Panc1 (cell line): ENCODE measurements around the gene MED12L. TPM values are rescaled to one million over a fixed set of nuclear protein-coding genes. Genes with fewer than 3 reads are reported as not detected.

Experiments used
- ATAC-seq: fragments of 200-7000 bp; cut with Tn5 transposase; 2 replicates; pipeline ENCODE4 v1.9.1; 2020; ENCODE audit warnings: mild to moderate bottlenecking, moderate library complexity
- BruUV-seq: library from RNA; stranded (reverse); fragments of 400-500 nt; replicated peaks from 2 replicates; lab custom pipeline; 2021; lab: Mats Ljungman, UMichigan
- CTCF ChIA-PET: fragments of 300-600 bp; sonication (Branson Sonifier 250); formaldehyde crosslinking; loops from one replicate; lab custom pipeline; 2022; ENCODE audit warnings: antibody characterized with exemption; lab: Charles Lee
- POLR2A ChIA-PET: fragments of 300-600 bp; sonication (Branson Sonifier 250); formaldehyde crosslinking; loops from one replicate; lab custom pipeline; 2022; ENCODE audit warnings: antibody characterized with exemption; lab: Charles Lee
- DNase-seq: peaks from one replicate; pipeline ENCODE4 v3.0.0-alpha.2; 2010; ENCODE audit warnings: low read depth, low spot score
- H3K27ac ChIP-seq: 2 replicates; pipeline ENCODE4 v1.5.1; 2011; ENCODE audit warnings: mild to moderate bottlenecking, low read length, inconsistent platforms
- H3K27me3 ChIP-seq: fragments of 200-500 bp; sonication (Bioruptor generic); 2 replicates; pipeline ENCODE4 v1.6.0; 2014; ENCODE audit warnings: low read length, inconsistent platforms; ENCODE audit not compliant: control insufficient read depth, insufficient read depth
- H3K36me3 ChIP-seq: fragments of 200-500 bp; sonication (Bioruptor generic); 2 replicates; pipeline ENCODE4 v1.5.1; 2014; ENCODE audit warnings: inconsistent platforms, mild to moderate bottlenecking, low read length, moderate library complexity; ENCODE audit not compliant: control insufficient read depth, insufficient read depth
- H3K4me1 ChIP-seq: 2 replicates; pipeline ENCODE4 v1.5.1; 2011; ENCODE audit warnings: inconsistent platforms, mild to moderate bottlenecking, low read length, moderate library complexity; ENCODE audit not compliant: control insufficient read depth, insufficient read depth
- H3K4me3 ChIP-seq, 2 experiments: 2 replicates each; pipeline ENCODE4 v1.5.1; 2011 to 2012; ENCODE audit warnings: low read depth in 2 of 2, low read length in 2 of 2, mild to moderate bottlenecking in 2 of 2, inconsistent platforms in 1 of 2, moderate library complexity in 1 of 2
- H3K9me3 ChIP-seq: fragments of 200-500 bp; sonication (Bioruptor generic); 2 replicates; pipeline ENCODE4 v1.5.1; 2014; ENCODE audit warnings: low read depth, mild to moderate bottlenecking, inconsistent platforms, low read length, moderate library complexity; ENCODE audit not compliant: control insufficient read depth, insufficient read depth
- POLR2AphosphoS5 ChIP-seq: IDR thresholded peaks from 2 replicates; pipeline ENCODE4 v1.6.1; 2012; ENCODE audit warnings: mild to moderate bottlenecking, low read depth, low read length, moderate library complexity
- SIN3A ChIP-seq: IDR thresholded peaks from 2 replicates; pipeline ENCODE4 v1.6.1; 2012; ENCODE audit warnings: low read depth, mild to moderate bottlenecking, low read length, moderate library complexity, borderline replicate concordance; ENCODE audit not compliant: insufficient read depth
- TCF7L2 ChIP-seq: IDR thresholded peaks from 2 replicates; pipeline ENCODE4 v1.6.1; 2011; ENCODE audit warnings: mild to moderate bottlenecking, low read depth, low read length, inconsistent platforms
- in situ Hi-C: cut with HindIII; loops from 2 replicates; pipeline ENCODE4 v1.10.0; 2016; ENCODE audit warnings: low sequenced_read_pairs, low pct_unique_long_range_greater_than_20kb
- intact Hi-C: fragments of 100-400 bp; cut with micrococcal nuclease; formaldehyde crosslinking; loops from one replicate; pipeline ENCODE4 v1.10.0; 2022; ENCODE audit not compliant: unreplicated experiment
- total RNA-seq: library from RNA; stranded (reverse); gene quantifications from one replicate; pipeline ENCODE4 v1.2.1, GENCODE V29; 2021; ENCODE audit not compliant: unreplicated experiment
- TF ChIP-seq, protein P1 (sequence below), 2 experiments: IDR thresholded peaks; 2 replicates each; pipeline ENCODE4 v1.6.1; 2011 to 2012; ENCODE audit warnings: low read depth in 2 of 2, control low read depth in 1 of 2, low read length in 1 of 2, mild to moderate bottlenecking in 1 of 2, moderate library complexity in 1 of 2; ENCODE audit not compliant: insufficient read depth in 1 of 2
- TF ChIP-seq, protein P2 (sequence below): fragments of 450-650 bp; IDR thresholded peaks from 2 replicates; pipeline ENCODE4 v1.5.1; 2017; ENCODE audit warnings: mild to moderate bottlenecking

MED12L gene
- total RNA-seq, 1 experiment from 2014 or later, result 2.8 TPM

DNA sequence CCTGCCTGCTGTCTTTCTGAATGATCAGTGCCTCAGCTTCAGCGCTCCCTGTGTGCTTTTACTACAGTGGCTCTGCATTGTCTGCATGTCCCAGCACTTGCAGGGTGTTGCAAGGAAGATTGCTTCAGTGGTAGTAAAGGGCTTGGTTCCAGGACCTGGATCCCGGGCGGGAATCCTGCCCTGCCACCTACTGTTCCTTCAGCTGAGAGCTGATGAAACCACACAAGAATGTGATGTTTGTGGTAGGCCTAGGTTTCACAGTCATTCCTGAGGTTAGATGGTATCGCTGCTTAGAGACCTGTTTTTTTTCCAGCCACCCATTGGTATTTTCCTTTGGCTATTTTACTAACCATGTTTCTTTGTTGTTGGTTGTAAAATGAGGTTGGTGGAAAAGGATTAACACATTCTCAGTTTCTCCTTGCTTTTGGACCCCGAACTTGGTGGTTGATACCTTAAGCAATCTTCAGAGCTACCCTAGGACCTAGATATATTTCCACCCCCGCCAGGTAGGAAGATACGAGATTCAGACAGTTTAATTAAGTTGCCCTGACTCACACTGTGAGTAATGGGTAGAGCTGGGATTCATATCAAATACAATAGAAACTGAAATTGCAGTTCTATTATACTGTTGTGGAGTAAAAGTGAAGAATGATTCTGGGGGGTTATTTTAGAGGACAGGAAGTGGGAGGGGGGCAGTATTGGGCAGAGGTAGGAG, 219.8 kb downstream of the MED12L start:
- in situ Hi-C loops, result no loop called here
- BruUV-seq, result no TSS peak
- POLR2A ChIA-PET, result no interaction called here

DNA sequence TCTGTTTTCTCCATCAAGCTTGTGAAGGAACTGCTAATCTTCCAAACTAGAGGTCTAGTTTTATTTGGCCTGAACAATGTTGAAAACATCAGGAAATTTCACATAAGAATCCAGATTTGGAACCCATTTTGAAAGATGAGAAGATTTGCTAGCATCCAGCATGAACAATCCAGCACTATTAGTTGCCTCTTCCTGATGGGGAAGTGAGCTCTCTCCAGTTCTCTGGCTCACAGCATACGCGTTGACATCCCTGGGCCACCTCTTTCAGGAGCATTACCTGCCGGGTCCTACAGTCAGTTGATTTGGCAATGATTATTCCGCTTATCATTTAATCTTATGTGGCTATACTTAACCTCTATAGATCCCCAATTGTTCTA, 220.3 kb downstream of the MED12L start:
- ATAC-seq (no peak), DNase-seq (no peak)
- Histone ChIP-seq H3K27me3 (no peaks in the 10 kb centered on the region), H3K27ac (no peak overlapping the region), H3K4me3 (no peak overlapping the region), H3K4me1 (no peaks in the 10 kb centered on the region), H3K9me3 (no peaks in the 10 kb centered on the region), H3K36me3 (no peaks in the 10 kb centered on the region)
- ChIA-PET CTCF (no interaction called here), POLR2A (no interaction called here)
- BruUV-seq, result no TSS peak
- TF ChIP-seq, protein P1, sequence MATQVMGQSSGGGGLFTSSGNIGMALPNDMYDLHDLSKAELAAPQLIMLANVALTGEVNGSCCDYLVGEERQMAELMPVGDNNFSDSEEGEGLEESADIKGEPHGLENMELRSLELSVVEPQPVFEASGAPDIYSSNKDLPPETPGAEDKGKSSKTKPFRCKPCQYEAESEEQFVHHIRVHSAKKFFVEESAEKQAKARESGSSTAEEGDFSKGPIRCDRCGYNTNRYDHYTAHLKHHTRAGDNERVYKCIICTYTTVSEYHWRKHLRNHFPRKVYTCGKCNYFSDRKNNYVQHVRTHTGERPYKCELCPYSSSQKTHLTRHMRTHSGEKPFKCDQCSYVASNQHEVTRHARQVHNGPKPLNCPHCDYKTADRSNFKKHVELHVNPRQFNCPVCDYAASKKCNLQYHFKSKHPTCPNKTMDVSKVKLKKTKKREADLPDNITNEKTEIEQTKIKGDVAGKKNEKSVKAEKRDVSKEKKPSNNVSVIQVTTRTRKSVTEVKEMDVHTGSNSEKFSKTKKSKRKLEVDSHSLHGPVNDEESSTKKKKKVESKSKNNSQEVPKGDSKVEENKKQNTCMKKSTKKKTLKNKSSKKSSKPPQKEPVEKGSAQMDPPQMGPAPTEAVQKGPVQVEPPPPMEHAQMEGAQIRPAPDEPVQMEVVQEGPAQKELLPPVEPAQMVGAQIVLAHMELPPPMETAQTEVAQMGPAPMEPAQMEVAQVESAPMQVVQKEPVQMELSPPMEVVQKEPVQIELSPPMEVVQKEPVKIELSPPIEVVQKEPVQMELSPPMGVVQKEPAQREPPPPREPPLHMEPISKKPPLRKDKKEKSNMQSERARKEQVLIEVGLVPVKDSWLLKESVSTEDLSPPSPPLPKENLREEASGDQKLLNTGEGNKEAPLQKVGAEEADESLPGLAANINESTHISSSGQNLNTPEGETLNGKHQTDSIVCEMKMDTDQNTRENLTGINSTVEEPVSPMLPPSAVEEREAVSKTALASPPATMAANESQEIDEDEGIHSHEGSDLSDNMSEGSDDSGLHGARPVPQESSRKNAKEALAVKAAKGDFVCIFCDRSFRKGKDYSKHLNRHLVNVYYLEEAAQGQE (IDR thresholded peaks at IDR 0.05; ENCODE audit: insufficient read depth in 1 of 2, low read depth in 2 of 2, low read length in 1 of 2), result no peak
- intact Hi-C loops (no loop called here), in situ Hi-C loops (no loop called here)

More for the DNA sequence above, 219.8 kb downstream of the MED12L start:
- peak; percentile 94 for ATAC-seq
- Histone ChIP-seq H3K9me3 (no peaks in the 10 kb centered on the region), H3K27ac (no peak overlapping the region), H3K27me3 (no peaks in the 10 kb centered on the region), H3K36me3 (no peaks in the 10 kb centered on the region), H3K4me3 (no peak overlapping the region), H3K4me1 (no peaks in the 10 kb centered on the region)
- CTCF ChIA-PET, result no interaction called here
- TF ChIP-seq, protein P1 (IDR thresholded peaks at IDR 0.05; ENCODE audit: insufficient read depth in 1 of 2, low read depth in 2 of 2, low read length in 1 of 2), result no peak
- TF ChIP-seq, protein P2, sequence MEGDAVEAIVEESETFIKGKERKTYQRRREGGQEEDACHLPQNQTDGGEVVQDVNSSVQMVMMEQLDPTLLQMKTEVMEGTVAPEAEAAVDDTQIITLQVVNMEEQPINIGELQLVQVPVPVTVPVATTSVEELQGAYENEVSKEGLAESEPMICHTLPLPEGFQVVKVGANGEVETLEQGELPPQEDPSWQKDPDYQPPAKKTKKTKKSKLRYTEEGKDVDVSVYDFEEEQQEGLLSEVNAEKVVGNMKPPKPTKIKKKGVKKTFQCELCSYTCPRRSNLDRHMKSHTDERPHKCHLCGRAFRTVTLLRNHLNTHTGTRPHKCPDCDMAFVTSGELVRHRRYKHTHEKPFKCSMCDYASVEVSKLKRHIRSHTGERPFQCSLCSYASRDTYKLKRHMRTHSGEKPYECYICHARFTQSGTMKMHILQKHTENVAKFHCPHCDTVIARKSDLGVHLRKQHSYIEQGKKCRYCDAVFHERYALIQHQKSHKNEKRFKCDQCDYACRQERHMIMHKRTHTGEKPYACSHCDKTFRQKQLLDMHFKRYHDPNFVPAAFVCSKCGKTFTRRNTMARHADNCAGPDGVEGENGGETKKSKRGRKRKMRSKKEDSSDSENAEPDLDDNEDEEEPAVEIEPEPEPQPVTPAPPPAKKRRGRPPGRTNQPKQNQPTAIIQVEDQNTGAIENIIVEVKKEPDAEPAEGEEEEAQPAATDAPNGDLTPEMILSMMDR, result no peak
- TF ChIP-seq POLR2AphosphoS5, result no peak
- no peak for TF ChIP-seq SIN3A
- TF ChIP-seq TCF7L2, result 0 out of 2 replicates have a peak, but pooled peaks have one; percentile 42
- intact Hi-C loops, result no loop called here
- no peak for DNase-seq
